Lower leg skin (tissue), 3 donors: ENCODE results near the gene SAPCD1.

ENCODE experiments used
- CTCF ChIP-seq, 3 donors: fragments of 450-650 bp; IDR thresholded peaks; one replicate each; pipeline ENCODE4 v1.5.1; 2016; ENCODE audit warnings: antibody characterized with exemption in 3 of 3, mild to moderate bottlenecking in 3 of 3, moderate library complexity in 2 of 3
- POLR2A ChIP-seq, 2 donors: fragments of 450-650 bp; IDR thresholded peaks; one replicate each; pipeline ENCODE4 v1.6.1; 2016 to 2017; ENCODE audit warnings: antibody characterized with exemption in 2 of 2, mild to moderate bottlenecking in 1 of 2, moderate library complexity in 1 of 2

GRCh38 chr6:31775633-31776484 is 13.4 kb downstream of the SAPCD1 start:
- TF ChIP-seq CTCF (IDR thresholded peaks at IDR 0.05) (no peak), POLR2A (IDR thresholded peaks at IDR 0.05) (no peak)
